T-helper 17 cell (primary cell): ENCODE measurements around the gene PARD3. TPM values are rescaled to one million over a fixed set of nuclear protein-coding genes. Genes with fewer than 3 reads are reported as not detected.
"Not testable (repeated sequence)": the region's sequence is repeated elsewhere in the genome, so short reads cannot be mapped to it uniquely, and the experiment has no call there.

ENCODE experiments used
- ATAC-seq: fragments of 150-1000 bp; cut with Tn5 transposase; 2 replicates; pipeline ENCODE4 v1.10.0; 2021; ENCODE audit warnings: mild to moderate bottlenecking, moderate library complexity
- DNase-seq, 3 donors: peaks; one replicate each; pipeline versions ENCODE4 v3.0.0 to v3.0.0-alpha.2; 2020 to 2021
- H3K9me3 ChIP-seq: one replicate; pipeline ENCODE4 v1.7.0; 2013; ENCODE audit warnings: low read length, mild to moderate bottlenecking; ENCODE audit not compliant: control insufficient read depth, poor library complexity, severe bottlenecking
- H3K27ac Mint-ChIP-seq: one replicate; pipeline ENCODE4 v1.8.0; 2022; ENCODE audit warnings: mild to moderate bottlenecking, moderate library complexity, mixed read lengths
- H3K27me3 Mint-ChIP-seq: one replicate; pipeline ENCODE4 v1.8.0; 2022; ENCODE audit warnings: mixed read lengths
- H3K36me3 Mint-ChIP-seq: one replicate; pipeline ENCODE4 v1.8.0; 2022; ENCODE audit warnings: low read depth, mixed read lengths
- H3K4me1 Mint-ChIP-seq: one replicate; pipeline ENCODE4 v1.8.0; 2022; ENCODE audit warnings: mild to moderate bottlenecking, mixed read lengths
- H3K4me3 Mint-ChIP-seq: one replicate; pipeline ENCODE4 v1.8.0; 2022; ENCODE audit warnings: mild to moderate bottlenecking, moderate library complexity, mixed read lengths
- total RNA-seq, 4 donors: library from RNA in 2 of 4; stranded (reverse) in 2 of 4; gene quantifications; one replicate each; pipeline ENCODE4 v1.2.3 and lab custom pipeline; 2022 to 2026

Gene PARD3
- total RNA-seq, 2 donors from 2014 or later: 0.32 to 8.2 TPM

DNA sequence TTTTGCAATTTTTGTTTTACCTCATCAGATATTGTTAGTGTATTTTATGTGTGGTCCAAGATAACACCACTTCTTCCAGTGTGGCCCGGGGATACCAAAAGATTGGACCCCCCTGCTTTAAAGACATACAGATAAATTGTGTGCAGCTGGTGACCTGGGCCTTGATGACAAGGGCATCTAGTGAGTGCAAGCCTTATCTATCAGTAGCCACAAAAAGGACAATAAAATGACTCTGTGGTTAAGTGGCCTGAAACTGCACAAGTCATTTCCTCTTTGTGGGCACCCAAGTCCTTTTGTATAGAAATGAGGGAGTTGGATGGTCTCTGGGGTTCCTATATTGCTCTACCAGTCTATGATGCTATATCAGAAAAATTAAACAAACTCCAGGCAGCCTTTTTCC is 98.1 kb downstream of the PARD3 start:
- Mint-ChIP-seq H3K27ac (no peak overlapping the region), H3K4me3 (no peak overlapping the region), H3K36me3 (no peaks in the 10 kb centered on the region), H3K4me1 (no peaks in the 10 kb centered on the region), H3K27me3 (peaks cover 28% of the 10 kb centered on the region)
- H3K9me3 ChIP-seq: no peaks in the 10 kb centered on the region
- DNase-seq: no peak
- ATAC-seq: no peak

DNA sequence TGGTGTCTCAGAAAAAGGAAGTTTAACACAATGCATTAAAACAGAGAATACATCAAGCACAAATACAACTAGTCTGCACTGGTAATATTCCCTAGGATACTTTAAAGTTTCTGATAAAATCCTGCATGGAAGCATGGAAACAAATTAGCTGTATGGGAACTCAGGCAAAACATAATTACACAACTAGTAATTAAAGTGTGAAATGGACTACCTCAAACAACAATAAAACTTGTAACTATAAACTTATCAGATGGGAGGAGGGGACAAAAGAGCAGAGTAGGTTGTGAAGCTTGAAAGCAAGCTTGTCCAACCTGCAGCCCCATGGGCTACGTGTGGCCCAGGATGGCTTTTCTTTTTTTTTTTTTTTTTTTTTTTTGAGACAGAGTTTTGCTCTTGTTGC is 98.9 kb downstream of the PARD3 start:
- no peak overlapping the region for H3K4me3 Mint-ChIP-seq
- H3K4me1 Mint-ChIP-seq: no peaks in the 10 kb centered on the region
- ATAC-seq (no peak), DNase-seq (no peak)
- peaks cover 29% of the 10 kb centered on the region for H3K27me3 Mint-ChIP-seq
- no peaks in the 10 kb centered on the region for H3K36me3 Mint-ChIP-seq
- no peak overlapping the region for H3K27ac Mint-ChIP-seq
- H3K9me3 ChIP-seq: no peaks in the 10 kb centered on the region

DNA sequence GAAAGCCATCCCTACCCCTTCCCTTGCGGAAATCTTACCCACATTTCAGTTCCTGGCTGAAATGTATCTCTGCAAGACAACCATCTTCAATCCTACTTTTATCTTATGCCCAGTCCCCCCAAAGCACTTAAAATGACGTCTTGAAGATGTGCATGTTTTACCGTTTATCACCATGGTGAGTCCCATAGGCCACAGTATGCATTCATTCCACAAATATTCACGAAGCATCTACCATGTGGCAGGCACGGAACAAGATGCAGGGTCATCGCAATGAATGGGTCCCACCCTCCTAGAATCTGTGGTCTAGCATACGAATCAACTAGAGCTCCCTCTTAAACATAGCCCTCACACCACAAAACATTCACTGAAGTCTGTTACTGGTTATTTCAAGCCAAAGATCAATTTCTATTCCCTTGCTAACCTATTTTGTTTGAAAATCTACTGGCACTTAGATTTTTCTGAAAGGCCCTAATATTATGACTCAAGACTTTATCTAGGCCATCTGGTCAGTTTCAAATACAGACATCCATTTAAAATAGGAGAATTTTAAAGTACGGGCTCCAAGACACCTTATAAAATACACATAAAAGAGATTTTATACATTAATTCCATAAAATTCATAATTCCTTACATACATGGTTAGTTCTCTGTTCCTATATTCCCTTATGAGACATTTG is 99.4 kb downstream of the PARD3 start:
- DNase-seq: no peak
- no peak overlapping the region for H3K27ac Mint-ChIP-seq
- ATAC-seq: no peak
- H3K27me3 Mint-ChIP-seq: peaks cover 35% of the 10 kb centered on the region
- H3K4me3 Mint-ChIP-seq: no peak overlapping the region
- H3K36me3 Mint-ChIP-seq: no peaks in the 10 kb centered on the region
- no peaks in the 10 kb centered on the region for H3K4me1 Mint-ChIP-seq
- no peaks in the 10 kb centered on the region for H3K9me3 ChIP-seq

DNA sequence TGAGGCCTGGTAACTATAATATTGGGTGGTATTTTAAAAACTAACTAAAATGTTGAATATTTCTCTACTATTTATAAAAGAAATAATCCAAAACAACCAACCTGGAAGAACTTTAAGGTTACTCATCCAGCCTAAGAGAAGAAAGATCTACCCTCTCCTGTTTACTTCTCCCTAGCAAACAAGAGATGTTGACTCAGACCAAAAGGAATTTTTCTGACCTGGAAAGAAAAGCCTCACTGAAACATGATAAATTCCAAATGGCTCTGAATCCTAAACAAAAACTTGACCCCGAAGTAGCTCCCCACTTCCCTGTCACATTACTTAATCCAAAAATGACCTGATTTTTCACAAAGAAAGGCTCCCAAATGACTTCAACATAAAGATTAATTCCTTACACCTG is 101.2 kb downstream of the PARD3 start:
- no peak overlapping the region for H3K4me3 Mint-ChIP-seq

DNA sequence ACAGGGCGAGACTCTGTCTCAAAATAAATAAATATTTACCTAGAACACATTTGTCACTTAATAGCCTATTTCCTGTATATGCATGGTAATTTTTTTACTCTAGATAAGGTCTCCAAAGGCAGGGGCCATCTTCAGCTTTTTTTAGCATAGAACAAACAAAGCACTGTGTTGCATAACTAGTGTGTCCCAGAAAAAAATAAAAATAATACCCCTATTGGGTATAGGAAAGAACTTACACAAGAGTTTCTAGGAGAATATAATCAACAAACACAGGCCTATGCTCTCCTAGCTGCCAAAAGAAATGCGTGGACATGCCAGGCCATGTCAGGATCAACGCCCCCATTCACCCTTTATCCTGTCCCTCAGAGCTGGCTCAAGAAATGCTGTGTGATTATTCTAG is 103.6 kb downstream of the PARD3 start:
- no peak overlapping the region for H3K27ac Mint-ChIP-seq
- ATAC-seq (no peak), DNase-seq (no peak)
- no peaks in the 10 kb centered on the region for H3K4me1 Mint-ChIP-seq
- H3K4me3 Mint-ChIP-seq: no peak overlapping the region
- H3K9me3 ChIP-seq: no peaks in the 10 kb centered on the region
- no peaks in the 10 kb centered on the region for H3K36me3 Mint-ChIP-seq
- H3K27me3 Mint-ChIP-seq: peaks cover 38% of the 10 kb centered on the region

More for the DNA sequence above, 101.2 kb downstream of the PARD3 start:
- no peak overlapping the region for H3K27ac Mint-ChIP-seq
- H3K27me3 Mint-ChIP-seq: peaks cover 39% of the 10 kb centered on the region
- H3K9me3 ChIP-seq: no peaks in the 10 kb centered on the region
- no peaks in the 10 kb centered on the region for H3K36me3 Mint-ChIP-seq
- no peaks in the 10 kb centered on the region for H3K4me1 Mint-ChIP-seq
- no peak for DNase-seq
- ATAC-seq: no peak

DNA sequence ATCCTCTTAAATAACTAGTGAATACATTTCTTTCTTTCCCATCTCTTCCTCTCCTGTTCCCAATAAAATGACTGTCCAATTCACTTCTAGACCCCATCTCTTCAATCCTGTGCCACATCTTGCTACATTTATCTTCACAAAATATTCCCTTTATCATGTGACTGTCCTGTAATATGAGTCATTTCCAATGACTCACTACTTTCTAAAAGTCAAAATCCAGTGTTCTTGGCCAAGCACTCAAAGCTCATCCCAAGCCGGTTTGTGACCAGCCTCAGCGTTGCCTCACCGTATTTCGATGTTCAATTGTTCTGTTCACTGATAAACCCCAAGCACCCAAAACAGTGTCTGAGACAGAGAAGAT is 104.7 kb downstream of the PARD3 start:
- H3K9me3 ChIP-seq: no peaks in the 10 kb centered on the region
- Mint-ChIP-seq H3K4me1 (peaks cover 4% of the 10 kb centered on the region), H3K27ac (no peak overlapping the region), H3K4me3 (no peak overlapping the region), H3K36me3 (no peaks in the 10 kb centered on the region), H3K27me3 (peaks cover 30% of the 10 kb centered on the region)
- DNase-seq: no peak
- no peak for ATAC-seq

DNA sequence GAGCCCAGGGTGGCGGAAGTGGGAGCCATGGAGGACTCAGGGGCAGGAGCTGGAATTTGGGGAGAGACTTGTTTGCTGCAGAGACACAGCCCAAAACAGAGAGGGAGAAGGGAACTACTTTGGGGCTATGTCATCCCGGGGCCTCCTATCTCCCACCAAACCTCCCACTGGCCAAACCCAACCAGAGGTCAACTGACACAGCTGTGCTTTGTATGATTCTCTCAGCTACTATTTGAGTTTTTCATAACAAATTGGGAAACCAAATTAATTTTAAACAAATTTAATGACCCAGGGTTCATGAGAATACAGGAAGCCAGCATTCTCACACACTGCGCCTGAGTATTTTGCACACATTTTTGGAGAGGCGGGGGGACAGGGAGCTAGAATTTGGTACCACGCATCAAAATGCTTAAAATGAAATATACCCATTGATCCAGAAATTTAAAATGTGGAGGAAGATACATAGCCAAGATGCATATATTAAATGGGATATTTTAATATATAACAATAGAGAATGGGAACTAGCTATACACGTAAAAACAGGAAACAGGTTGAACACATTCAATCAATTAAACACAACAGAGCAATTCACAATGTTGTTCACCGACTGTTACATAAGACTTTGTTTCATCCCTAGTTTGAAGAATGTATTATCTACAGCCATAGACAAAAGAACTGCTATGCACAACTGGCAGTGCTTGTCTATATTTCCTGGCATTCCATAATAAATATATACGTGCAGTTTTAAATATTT is 105.3 kb downstream of the PARD3 start:
- Mint-ChIP-seq H3K4me1 (peaks cover 4% of the 10 kb centered on the region), H3K4me3 (no peak overlapping the region), H3K36me3 (no peaks in the 10 kb centered on the region), H3K27me3 (peaks cover 24% of the 10 kb centered on the region), H3K27ac (no peak overlapping the region)
- H3K9me3 ChIP-seq: no peaks in the 10 kb centered on the region
- DNase-seq (no peak), ATAC-seq (no peak)

DNA sequence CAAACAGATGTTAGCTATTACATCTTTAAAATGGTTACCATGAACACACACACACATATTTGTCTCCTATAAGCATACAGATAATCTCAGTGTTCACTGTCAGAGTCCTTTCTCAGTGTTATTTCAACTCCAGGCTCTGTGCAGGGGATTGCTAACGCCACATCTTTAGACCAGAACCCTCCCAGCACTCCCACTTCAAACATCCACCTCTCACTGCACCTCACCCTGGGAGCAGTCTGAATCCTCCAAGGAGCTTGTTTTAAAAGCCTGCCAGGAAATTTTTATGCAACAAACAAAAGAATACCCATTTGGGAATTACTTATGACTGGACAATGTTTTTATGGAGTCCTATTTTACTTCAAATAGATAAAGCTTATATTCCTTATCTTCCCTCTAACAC is 107.4 kb downstream of the PARD3 start:
- peaks cover 17% of the 10 kb centered on the region for H3K27me3 Mint-ChIP-seq
- H3K36me3 Mint-ChIP-seq: no peaks in the 10 kb centered on the region
- H3K4me3 Mint-ChIP-seq: no peak overlapping the region
- H3K4me1 Mint-ChIP-seq: peaks cover 4% of the 10 kb centered on the region
- no peaks in the 10 kb centered on the region for H3K9me3 ChIP-seq
- DNase-seq (no peak), ATAC-seq (no peak)
- no peak overlapping the region for H3K27ac Mint-ChIP-seq

DNA sequence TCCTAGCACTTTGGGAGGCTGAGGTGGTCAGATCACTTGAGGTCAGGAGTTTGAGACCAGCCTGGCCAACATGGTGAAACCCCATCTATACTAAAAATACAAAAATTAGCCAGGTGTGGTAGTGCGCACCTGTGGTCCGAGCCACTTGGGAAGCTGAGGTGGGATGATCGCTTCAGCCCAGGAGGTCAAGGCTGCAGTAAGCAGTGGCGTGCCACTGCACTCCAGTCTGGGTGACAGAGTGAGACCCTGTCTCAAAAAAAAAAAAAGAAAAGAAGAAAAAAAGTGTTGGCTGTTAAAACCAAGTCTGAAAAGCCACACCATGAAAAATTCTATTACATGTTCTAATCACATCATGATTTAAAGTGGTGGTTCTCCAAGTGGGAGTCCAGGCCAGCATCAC is 108.1 kb downstream of the PARD3 start:
- not testable (repeated sequence) for DNase-seq, H3K9me3 ChIP-seq, H3K27ac Mint-ChIP-seq, H3K4me3 Mint-ChIP-seq, H3K36me3 Mint-ChIP-seq, H3K4me1 Mint-ChIP-seq, ATAC-seq
- H3K27me3 Mint-ChIP-seq: peaks cover 17% of the 10 kb centered on the region

DNA sequence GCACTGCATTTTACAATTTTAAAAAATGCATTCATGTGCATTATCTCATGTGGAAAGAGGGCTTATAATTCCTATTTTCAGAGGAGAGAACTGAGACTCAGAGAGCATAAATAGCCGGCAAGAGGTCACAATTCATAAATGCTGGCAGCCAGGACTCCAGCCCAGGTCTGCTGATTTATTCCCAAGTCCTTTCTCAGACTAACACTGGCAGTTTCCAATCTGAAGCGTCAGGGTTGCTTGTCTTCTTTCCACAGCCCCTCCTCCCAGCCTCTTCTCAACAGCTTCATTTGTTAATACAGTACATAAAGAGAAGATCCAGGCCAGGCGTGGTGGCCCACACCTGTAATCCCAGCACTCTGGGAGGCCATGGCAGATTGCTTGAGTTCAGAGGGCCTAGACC is 108.9 kb downstream of the PARD3 start:
- no peak for DNase-seq
- no peak overlapping the region for H3K4me3 Mint-ChIP-seq
- H3K27me3 Mint-ChIP-seq: peaks cover 14% of the 10 kb centered on the region
- no peaks in the 10 kb centered on the region for H3K36me3 Mint-ChIP-seq
- no peak overlapping the region for H3K27ac Mint-ChIP-seq
- no peak for ATAC-seq
- no peaks in the 10 kb centered on the region for H3K9me3 ChIP-seq
- peaks cover 4% of the 10 kb centered on the region for H3K4me1 Mint-ChIP-seq

DNA sequence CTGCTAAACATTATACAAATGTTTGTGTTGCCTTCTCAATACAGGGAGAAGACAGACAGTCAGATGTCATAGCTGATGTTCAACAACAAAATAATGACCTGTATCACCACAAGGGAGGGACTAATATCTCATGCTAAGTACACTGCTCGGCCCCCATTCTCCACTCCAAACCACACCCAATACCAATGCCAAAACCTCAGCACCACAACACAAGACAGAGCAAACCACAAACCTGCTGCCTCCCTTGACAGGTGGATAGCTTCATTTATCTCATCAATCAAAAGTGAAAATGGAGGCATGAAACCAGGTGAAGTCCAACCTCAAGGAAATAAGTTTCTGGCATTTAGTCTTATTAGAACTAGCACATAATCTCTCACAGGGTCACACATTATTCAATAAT is 109.5 kb downstream of the PARD3 start:
- Mint-ChIP-seq H3K27me3 (peaks cover 9% of the 10 kb centered on the region), H3K4me3 (no peak overlapping the region), H3K27ac (no peak overlapping the region), H3K36me3 (no peaks in the 10 kb centered on the region), H3K4me1 (peaks cover 4% of the 10 kb centered on the region)
- ATAC-seq: no peak
- no peak for DNase-seq
- H3K9me3 ChIP-seq: no peaks in the 10 kb centered on the region

DNA sequence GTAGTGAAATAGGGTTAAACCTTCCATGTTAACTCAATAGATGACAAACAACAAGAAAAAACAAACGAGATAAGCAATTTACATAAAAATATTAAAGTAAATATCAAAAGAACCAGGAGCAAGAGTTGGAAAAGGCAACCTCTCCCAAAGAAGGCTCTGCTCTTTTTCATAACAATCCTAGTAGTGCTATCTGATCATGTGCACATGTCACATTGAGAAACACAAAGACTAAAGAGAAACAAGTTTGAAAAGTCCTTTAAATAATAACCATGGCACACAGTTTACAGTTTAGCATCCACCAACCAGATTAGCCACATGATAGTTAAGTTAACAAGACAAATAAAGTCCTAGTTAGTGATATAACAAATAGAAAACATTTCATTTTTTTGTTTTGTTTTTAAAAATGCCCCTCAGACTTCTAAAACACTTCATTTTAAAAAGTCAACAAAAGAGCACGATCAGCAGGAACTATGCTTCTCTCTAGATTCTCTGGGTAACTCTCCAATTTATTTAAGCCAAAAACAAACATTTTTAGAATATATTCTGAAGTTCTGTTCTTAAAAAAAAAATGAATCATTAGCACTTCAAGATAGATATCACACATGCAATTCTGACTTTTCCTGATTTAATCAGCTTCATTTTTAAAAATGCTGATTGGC is 110.4 kb downstream of the PARD3 start:
- Mint-ChIP-seq H3K36me3 (no peaks in the 10 kb centered on the region), H3K27ac (no peak overlapping the region), H3K4me3 (no peak overlapping the region), H3K4me1 (peaks cover 4% of the 10 kb centered on the region), H3K27me3 (peaks cover 6% of the 10 kb centered on the region)
- DNase-seq: no peak
- H3K9me3 ChIP-seq: no peaks in the 10 kb centered on the region
- ATAC-seq: no peak

DNA sequence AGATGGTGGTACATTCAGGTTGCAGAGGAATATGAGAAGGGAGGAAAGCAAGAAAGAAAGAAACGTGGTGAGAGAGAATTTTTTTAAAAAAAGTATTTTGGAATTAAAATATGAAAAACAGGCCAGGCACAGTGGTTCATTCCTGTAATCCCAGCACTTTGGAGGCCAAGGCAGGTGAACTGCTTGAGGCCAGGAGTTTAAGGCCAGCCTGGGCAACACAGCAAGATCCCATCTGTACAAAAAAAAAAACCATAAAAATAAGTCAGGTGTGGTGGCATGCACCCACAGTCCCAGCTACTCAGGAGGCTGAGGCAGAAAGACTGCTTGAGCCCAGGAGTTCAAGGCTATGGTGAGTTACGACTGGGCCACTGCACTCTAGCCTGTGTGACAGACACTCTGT is 112.1 kb downstream of the PARD3 start:
- Mint-ChIP-seq H3K4me3 (no peak overlapping the region), H3K36me3 (peaks cover 2% of the 10 kb centered on the region), H3K4me1 (peaks cover 4% of the 10 kb centered on the region), H3K27me3 (peaks cover 7% of the 10 kb centered on the region), H3K27ac (no peak overlapping the region)
- no peak for ATAC-seq
- DNase-seq: no peak
- H3K9me3 ChIP-seq: no peaks in the 10 kb centered on the region
